ENCODE data around the gene CYBRD1.

CYBRD1 gene

GRCh38 chr2:171568089-171568488 is 45.8 kb downstream of the CYBRD1 start (continued):
- TF ChIP-seq ZNF70 (CRISPR knock-in tag; IDR thresholded peaks at IDR 0.05) (no peak), BACH2 (CRISPR knock-in tag; IDR thresholded peaks at IDR 0.05; ENCODE audit: borderline replicate concordance) (no peak)

GRCh38 chr2:171571721-171572120 is 49.4 kb downstream of the CYBRD1 start:
- TF ChIP-seq ZNF70 (CRISPR knock-in tag; IDR thresholded peaks at IDR 0.05) = no peak
- TF ChIP-seq TCF4 (CRISPR knock-in tag; IDR thresholded peaks at IDR 0.05; ENCODE audit: borderline replicate concordance) = no peak
- TF ChIP-seq ESRRG (CRISPR knock-in tag; IDR thresholded peaks at IDR 0.05) = no peak
- no peak for TF ChIP-seq POU6F1 (CRISPR knock-in tag; IDR thresholded peaks at IDR 0.05; ENCODE audit: borderline replicate concordance, low read depth)
- no peak for TF ChIP-seq PATZ1 (CRISPR knock-in tag; IDR thresholded peaks at IDR 0.05; ENCODE audit: borderline replicate concordance)
- TF ChIP-seq RARB (CRISPR knock-in tag; IDR thresholded peaks at IDR 0.05) = no peak
- TF ChIP-seq CSDC2 (CRISPR knock-in tag; IDR thresholded peaks at IDR 0.05) = no peak
- TF ChIP-seq ZC3H10 (CRISPR knock-in tag; IDR thresholded peaks at IDR 0.05) = no peak
- TF ChIP-seq ZNF8 (CRISPR knock-in tag; IDR thresholded peaks at IDR 0.05) = no peak
- no peak for TF ChIP-seq ZFP3 (CRISPR knock-in tag; IDR thresholded peaks at IDR 0.05)
- TF ChIP-seq ISL1 (CRISPR knock-in tag; IDR thresholded peaks at IDR 0.05) = no peak
- TF ChIP-seq BACH2 (CRISPR knock-in tag; IDR thresholded peaks at IDR 0.05; ENCODE audit: borderline replicate concordance) = no peak
- TF ChIP-seq ARNTL (CRISPR knock-in tag; IDR thresholded peaks at IDR 0.05; ENCODE audit: borderline replicate concordance, low read depth) = no peak
- TF ChIP-seq ZNF565 (CRISPR knock-in tag; conservative IDR thresholded peaks at IDR 0.05; ENCODE audit: low read depth) = no peak
- TF ChIP-seq GLIS3 (CRISPR knock-in tag; IDR thresholded peaks at IDR 0.05) = no peak
- TF ChIP-seq TOX (CRISPR knock-in tag; IDR thresholded peaks at IDR 0.05; ENCODE audit: borderline replicate concordance) = no peak
- no peak for TF ChIP-seq ZFP30 (CRISPR knock-in tag; IDR thresholded peaks at IDR 0.05)
- ATAC-seq = no peak

GRCh38 chr2:171574149-171574795 is 52.0 kb downstream of the CYBRD1 start:
- TF ChIP-seq ZFP30 (CRISPR knock-in tag; IDR thresholded peaks at IDR 0.05) = no peak
- TF ChIP-seq GLIS3 (CRISPR knock-in tag; IDR thresholded peaks at IDR 0.05) = no peak
- TF ChIP-seq TOX (CRISPR knock-in tag; IDR thresholded peaks at IDR 0.05; ENCODE audit: borderline replicate concordance) = no peak
- no peak for TF ChIP-seq POU6F1 (CRISPR knock-in tag; IDR thresholded peaks at IDR 0.05; ENCODE audit: borderline replicate concordance, low read depth)
- no peak for TF ChIP-seq ESRRG (CRISPR knock-in tag; IDR thresholded peaks at IDR 0.05)
- TF ChIP-seq ZNF8 (CRISPR knock-in tag; IDR thresholded peaks at IDR 0.05) = no peak
- no peak for TF ChIP-seq SNAI2 (CRISPR knock-in tag; IDR thresholded peaks at IDR 0.05)
- no peak for TF ChIP-seq ZC3H10 (CRISPR knock-in tag; IDR thresholded peaks at IDR 0.05)
- TF ChIP-seq PPARA (CRISPR knock-in tag; IDR thresholded peaks at IDR 0.05; ENCODE audit: borderline replicate concordance) = no peak
- no peak for TF ChIP-seq TSHZ2 (CRISPR knock-in tag; IDR thresholded peaks at IDR 0.05)
- TF ChIP-seq ISL1 (CRISPR knock-in tag; IDR thresholded peaks at IDR 0.05) = no peak
- TF ChIP-seq BACH2 (CRISPR knock-in tag; IDR thresholded peaks at IDR 0.05; ENCODE audit: borderline replicate concordance) = no peak
- no peak for TF ChIP-seq ARNTL (CRISPR knock-in tag; IDR thresholded peaks at IDR 0.05; ENCODE audit: borderline replicate concordance, low read depth)
- TF ChIP-seq PATZ1 (CRISPR knock-in tag; IDR thresholded peaks at IDR 0.05; ENCODE audit: borderline replicate concordance) = no peak
- no peak for TF ChIP-seq ZNF565 (CRISPR knock-in tag; conservative IDR thresholded peaks at IDR 0.05; ENCODE audit: low read depth)
- no peak for TF ChIP-seq CSRNP3 (CRISPR knock-in tag; IDR thresholded peaks at IDR 0.05)
- no peak for TF ChIP-seq OSR1 (CRISPR knock-in tag; IDR thresholded peaks at IDR 0.05)
- ATAC-seq = peak; percentile 100

Measured in SK-N-SH treated with all-trans-retinoic acid at 6 μM for 48 hours (cell line).